Skeletal muscle satellite cell (primary cell): ENCODE data around the gene FHDC1.

Experiments used
- H3K27me3 ChIP-seq: 2 replicates; pipeline ENCODE4 v1.7.0; 2013; ENCODE audit warnings: low read length; ENCODE audit not compliant: control insufficient read depth, insufficient read depth
- H3K36me3 ChIP-seq: 2 replicates; pipeline ENCODE4 v1.7.0; 2013; ENCODE audit warnings: mild to moderate bottlenecking, control low read depth, low read length; ENCODE audit not compliant: insufficient read depth
- H3K4me1 ChIP-seq: 2 replicates; pipeline ENCODE4 v1.7.0; 2013; ENCODE audit warnings: low read length; ENCODE audit not compliant: control insufficient read depth, insufficient read depth
- H3K4me2 ChIP-seq: 2 replicates; pipeline ENCODE4 v1.7.0; 2013; ENCODE audit warnings: mild to moderate bottlenecking, low read length
- H3K4me3 ChIP-seq: 2 replicates; pipeline ENCODE4 v1.7.0; 2013; ENCODE audit warnings: low read length
- H3K9ac ChIP-seq: 2 replicates; pipeline ENCODE4 v1.7.0; 2013; ENCODE audit warnings: mild to moderate bottlenecking, low read depth, low read length, moderate library complexity
- H3K9me3 ChIP-seq: replicated peaks from 2 replicates; pipeline ENCODE4 v1.7.0; 2013; ENCODE audit warnings: mild to moderate bottlenecking, control low read depth, low read length

The FHDC1 gene

DNA sequence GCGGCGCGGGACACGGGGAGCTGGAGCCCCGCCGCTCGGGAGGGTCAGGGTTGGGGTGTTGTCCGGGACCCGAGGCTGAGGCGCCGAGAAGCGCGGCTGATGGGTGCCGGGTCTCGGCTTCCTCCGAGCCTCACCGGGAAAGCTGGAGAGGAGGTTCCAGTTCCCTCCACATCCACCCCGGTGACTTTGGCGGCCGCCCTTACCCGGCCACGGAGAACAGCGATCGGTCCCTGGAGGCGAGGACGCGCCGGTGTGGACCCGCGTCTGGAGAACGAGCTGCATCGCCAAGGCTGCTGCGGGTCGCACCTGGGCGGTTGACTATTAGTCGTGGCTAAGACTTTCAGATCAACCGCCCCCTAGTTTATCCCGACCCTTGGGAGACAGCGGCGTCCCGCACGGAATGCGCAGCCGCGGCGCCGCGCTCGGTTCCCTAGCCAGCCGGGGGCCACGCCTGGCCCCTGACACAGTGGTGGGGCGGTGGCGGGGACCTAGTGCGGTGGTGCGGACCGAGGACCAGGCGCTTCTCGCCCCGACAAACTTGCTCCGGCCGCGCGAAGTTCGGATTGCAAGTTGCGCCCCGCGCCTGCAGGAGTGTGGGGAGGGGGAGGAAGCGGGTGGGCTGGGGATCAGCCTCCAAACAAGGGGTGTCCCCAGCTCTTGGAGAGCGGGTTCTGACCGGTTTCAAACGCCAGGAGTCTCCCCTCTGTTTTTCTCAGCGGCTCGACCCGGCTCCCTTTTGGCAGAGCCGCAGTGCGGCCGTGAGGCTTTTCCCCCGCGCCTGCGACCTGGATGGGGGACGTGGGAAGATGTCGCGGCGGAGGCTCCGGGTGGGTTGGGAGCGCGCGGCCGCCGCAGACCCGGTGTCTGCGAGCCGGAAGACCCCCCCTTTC, 568 bp downstream of the FHDC1 start:
- Histone ChIP-seq H3K4me3 (peak overlapping the region; percentile 70), H3K27me3 (peaks cover 55% of the 10 kb centered on the region)

DNA sequence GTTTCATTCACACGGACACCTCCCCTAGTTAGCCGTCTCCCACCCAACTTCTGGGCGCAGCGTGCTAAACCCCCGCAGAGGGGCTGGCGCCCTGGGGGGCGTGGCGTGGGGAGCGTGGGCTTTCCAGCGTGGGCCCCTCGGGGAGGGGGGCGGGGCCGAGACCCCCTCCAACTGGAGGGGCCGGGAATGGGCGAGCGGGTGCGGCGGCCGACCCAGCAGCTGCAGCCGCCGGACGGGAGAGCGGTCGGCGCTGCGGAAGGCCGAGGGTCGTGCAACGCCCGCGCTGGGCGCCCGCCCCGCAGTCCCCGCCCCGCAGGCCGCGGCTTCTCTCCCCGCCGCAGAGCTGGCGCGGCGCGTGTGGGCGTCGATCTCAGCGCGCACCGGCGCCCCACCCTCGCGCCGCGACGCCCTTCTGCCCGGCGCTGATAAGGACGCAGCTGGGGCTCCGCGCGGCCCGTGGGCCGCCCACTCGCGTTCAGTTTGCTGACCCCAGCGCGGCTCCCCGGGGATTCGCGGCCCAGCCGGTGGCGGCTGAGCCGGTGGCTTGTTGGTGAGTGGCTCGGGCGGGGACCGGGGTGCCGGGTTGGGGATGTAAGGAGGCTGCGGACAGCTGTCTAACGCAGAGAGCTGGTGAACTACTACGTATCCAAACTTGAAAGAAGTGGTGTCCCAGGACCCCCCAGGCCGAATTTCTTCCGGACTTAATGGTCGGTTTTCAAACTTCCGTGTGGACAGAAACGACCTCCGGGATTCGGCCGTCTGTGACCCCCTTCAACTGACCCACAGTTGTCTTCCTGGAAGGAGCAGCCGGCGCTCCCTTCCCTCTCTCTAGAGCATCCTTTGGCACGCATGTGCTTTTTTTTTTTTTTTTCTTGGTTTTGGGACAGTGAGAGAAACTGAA, 1.5 kb downstream of the FHDC1 start:
- Histone ChIP-seq H3K9ac (peak overlapping the region; percentile 28), H3K4me1 (peaks cover 12% of the 10 kb centered on the region), H3K9me3 (no peaks in the 10 kb centered on the region), H3K4me3 (peak overlapping the region; percentile 70), H3K36me3 (no peaks in the 10 kb centered on the region), H3K27me3 (peaks cover 62% of the 10 kb centered on the region), H3K4me2 (peak overlapping the region; percentile 96)

More for the DNA sequence above, 568 bp downstream of the FHDC1 start:
- H3K4me2 ChIP-seq: peak overlapping the region; percentile 96
- H3K9ac ChIP-seq: peak overlapping the region; percentile 24
- H3K9me3 ChIP-seq: no peaks in the 10 kb centered on the region
- H3K4me1 ChIP-seq: peaks cover 12% of the 10 kb centered on the region
- no peaks in the 10 kb centered on the region for H3K36me3 ChIP-seq

DNA sequence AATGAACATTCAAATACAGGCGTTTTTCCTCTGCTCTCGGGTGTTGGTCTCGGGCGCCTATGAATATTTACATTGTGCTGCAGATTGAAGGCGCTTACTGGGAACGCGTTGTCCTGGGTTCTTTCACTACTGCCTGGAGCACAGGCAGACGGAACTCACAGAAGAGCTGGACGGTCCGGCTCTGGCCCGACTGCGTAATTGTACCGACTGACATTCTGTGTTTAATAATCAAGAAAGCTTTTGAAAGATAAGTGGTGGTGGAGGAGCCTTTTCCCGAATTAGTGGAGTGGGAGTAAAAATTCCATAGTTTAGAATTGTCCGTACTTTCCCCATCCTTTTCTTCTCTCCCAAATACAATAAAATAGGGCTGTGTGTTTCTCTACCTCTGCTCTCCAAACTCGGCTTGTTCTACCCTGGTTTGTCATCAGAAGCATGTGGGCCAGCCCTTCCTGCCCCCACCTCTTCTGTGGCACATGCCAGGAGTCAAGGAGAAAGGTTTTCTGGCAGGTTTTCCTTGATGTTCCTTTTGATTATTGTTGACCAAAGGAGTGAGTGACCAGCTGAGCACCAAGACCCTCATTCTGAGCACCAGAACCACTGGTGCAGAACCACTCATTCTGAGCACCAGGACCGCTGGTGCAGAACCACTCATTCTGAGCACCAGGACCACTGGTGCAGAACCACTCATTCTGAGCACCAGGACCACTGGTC, 2.3 kb downstream of the FHDC1 start:
- Histone ChIP-seq H3K9ac (peak overlapping the region; percentile 28), H3K4me1 (peaks cover 13% of the 10 kb centered on the region), H3K36me3 (no peaks in the 10 kb centered on the region), H3K4me3 (peak overlapping the region; percentile 70), H3K4me2 (peak overlapping the region; percentile 96), H3K27me3 (peaks cover 62% of the 10 kb centered on the region), H3K9me3 (no peaks in the 10 kb centered on the region)

GRCh38 chr4:152939621-152940020, 3.5 kb downstream of the FHDC1 start:
- H3K9me3 ChIP-seq: no peaks in the 10 kb centered on the region
- H3K4me1 ChIP-seq: peaks cover 19% of the 10 kb centered on the region
- H3K4me2 ChIP-seq: no peak overlapping the region
- H3K27me3 ChIP-seq: peaks cover 57% of the 10 kb centered on the region
- H3K4me3 ChIP-seq: no peak overlapping the region
- no peaks in the 10 kb centered on the region for H3K36me3 ChIP-seq
- no peak overlapping the region for H3K9ac ChIP-seq

GRCh38 chr4:152940461-152940860, 4.3 kb downstream of the FHDC1 start:
- Histone ChIP-seq H3K27me3 (peaks cover 49% of the 10 kb centered on the region), H3K9ac (no peak overlapping the region), H3K36me3 (no peaks in the 10 kb centered on the region), H3K4me2 (no peak overlapping the region), H3K9me3 (no peaks in the 10 kb centered on the region), H3K4me3 (no peak overlapping the region), H3K4me1 (peaks cover 19% of the 10 kb centered on the region)

DNA sequence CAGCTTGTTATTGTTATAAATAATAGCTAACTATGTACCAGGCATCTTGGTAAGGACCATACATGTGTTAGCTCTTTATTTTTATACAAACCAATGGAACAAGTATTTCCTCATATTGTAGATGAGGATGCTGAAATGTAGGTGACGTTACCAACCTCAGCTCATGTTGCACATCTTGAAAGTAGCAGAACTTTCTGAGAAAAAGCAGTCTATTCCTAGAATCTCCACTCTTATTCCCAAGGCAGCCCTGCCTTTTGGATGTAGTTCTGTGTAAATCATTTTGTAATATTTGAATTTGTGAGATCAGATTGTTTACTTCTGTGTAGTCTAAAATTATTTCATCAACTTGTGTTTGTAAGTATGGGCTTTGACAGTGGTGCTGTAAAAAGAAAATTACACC, 5.3 kb downstream of the FHDC1 start:
- Histone ChIP-seq H3K27me3 (peaks cover 41% of the 10 kb centered on the region), H3K4me3 (no peak overlapping the region), H3K9me3 (no peaks in the 10 kb centered on the region), H3K36me3 (no peaks in the 10 kb centered on the region), H3K4me1 (peaks cover 14% of the 10 kb centered on the region), H3K4me2 (no peak overlapping the region), H3K9ac (no peak overlapping the region)

- no peak overlapping the region for H3K4me3 ChIP-seq
- no peaks in the 10 kb centered on the region for H3K9me3 ChIP-seq
- no peak overlapping the region for H3K4me2 ChIP-seq
- no peak overlapping the region for H3K9ac ChIP-seq
- peaks cover 33% of the 10 kb centered on the region for H3K27me3 ChIP-seq
- peaks cover 12% of the 10 kb centered on the region for H3K4me1 ChIP-seq
- no peaks in the 10 kb centered on the region for H3K36me3 ChIP-seq
These were observed 6.2 kb downstream of the FHDC1 start for GRCh38 chr4:152942346-152942745.

- Histone ChIP-seq H3K27me3 (peaks cover 21% of the 10 kb centered on the region), H3K4me3 (no peak overlapping the region), H3K4me1 (peaks cover 7% of the 10 kb centered on the region), H3K4me2 (peak overlapping the region; percentile 27), H3K36me3 (no peaks in the 10 kb centered on the region), H3K9me3 (no peaks in the 10 kb centered on the region), H3K9ac (no peak overlapping the region)
These were observed 7.5 kb downstream of the FHDC1 start for GRCh38 chr4:152943672-152944071.

- peaks cover 14% of the 10 kb centered on the region for H3K27me3 ChIP-seq
- H3K9ac ChIP-seq: no peak overlapping the region
- no peaks in the 10 kb centered on the region for H3K9me3 ChIP-seq
- no peaks in the 10 kb centered on the region for H3K36me3 ChIP-seq
- no peak overlapping the region for H3K4me3 ChIP-seq
- no peak overlapping the region for H3K4me2 ChIP-seq
- peaks cover 7% of the 10 kb centered on the region for H3K4me1 ChIP-seq
These were observed 8.7 kb downstream of the FHDC1 start for GRCh38 chr4:152944666-152945320.

DNA sequence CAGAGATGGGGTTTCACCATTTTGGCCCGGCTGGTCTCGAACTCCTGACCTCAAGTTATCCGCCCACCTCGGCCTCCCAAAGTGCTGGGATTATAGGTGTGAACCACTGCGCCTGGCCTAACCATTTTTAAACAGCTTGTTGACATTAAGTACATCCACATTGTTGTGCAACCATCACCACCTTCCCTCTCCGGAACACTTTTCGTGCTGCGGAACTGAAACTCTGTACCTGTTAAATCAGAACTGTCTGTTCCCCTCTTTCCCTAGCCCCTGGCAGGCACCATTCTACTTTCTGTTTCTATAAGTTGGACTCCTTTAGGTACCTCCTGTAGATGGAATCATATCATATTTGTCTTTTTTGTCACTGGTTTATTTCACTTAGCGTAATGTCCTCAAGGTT, 9.5 kb downstream of the FHDC1 start:
- Histone ChIP-seq H3K9ac (no peak overlapping the region), H3K4me3 (no peak overlapping the region)

More for the DNA sequence above, 9.5 kb downstream of the FHDC1 start:
- no peak overlapping the region for H3K4me2 ChIP-seq
- H3K27me3 ChIP-seq: peaks cover 14% of the 10 kb centered on the region
- no peaks in the 10 kb centered on the region for H3K36me3 ChIP-seq
- peaks cover 7% of the 10 kb centered on the region for H3K4me1 ChIP-seq
- H3K9me3 ChIP-seq: no peaks in the 10 kb centered on the region
